ENCODE data around the gene PRKD2.

PRKD2 gene

DNA sequence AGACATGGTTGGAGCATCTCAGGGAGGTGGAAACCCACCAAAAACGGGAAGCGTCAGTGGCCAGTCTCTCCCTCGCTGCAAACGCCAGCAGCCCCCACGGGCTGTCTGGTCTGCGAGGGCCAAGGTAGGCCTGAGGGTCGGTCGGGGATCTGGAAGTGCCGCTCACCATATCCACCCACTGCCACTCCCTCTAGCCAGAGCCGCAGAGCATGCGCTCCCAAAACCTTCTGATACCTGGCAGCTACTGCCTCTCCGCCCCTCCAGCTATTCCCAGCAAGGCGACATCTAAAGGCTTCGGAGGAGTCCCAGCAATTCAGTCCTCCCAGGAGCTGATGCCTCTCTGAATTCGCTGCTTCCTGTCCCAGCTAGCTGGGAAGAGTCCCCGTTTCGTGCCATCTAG is 24.5 kb upstream of the PRKD2 start:
- no peak for DNase-seq (ENCODE audit: low spot score)

DNA sequence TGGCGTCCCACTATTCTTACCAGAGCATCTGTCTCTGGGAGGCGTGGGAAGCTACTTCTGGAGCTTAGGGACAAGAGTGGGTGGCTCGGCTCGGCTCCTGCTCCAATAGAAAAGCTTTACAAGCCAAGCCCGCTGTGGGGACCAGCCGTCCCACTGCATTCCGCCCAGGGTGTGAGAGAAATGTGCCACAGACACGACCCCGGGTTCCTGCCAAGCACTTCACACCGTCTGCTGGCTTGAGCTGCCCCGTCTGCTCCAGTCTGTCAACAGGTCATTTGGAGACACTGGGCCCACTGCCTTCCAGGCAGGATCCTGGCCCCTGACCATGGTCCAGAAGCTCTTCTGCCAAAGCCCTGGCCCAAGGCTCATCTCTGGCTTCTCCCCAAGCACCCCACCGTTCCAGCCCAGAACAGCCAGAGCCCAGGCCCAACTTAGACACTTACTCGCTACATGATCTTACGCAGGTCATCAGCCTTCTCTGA is 22.4 kb upstream of the PRKD2 start:
- peak; percentile 96 for DNase-seq (ENCODE audit: low spot score)

DNA sequence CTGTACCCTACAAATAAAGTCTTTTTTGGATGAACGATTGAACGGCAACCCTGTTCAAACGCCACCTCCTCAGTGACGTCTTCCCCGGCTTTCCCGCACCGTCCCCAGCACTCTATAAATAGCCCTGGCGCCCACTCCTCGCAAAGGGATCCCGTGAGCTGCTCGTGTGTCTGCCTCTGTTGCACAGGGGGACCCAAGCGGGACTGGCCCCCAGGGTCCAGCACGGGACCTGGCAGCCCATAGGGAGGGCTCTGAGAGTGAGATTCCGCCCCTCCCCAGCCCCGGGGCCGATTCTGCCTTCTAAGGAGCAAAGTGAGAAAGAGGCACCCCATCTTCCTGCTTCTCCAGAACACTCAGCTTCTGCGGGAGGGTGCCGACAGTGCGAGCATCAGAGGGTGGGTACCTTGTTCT is 20.9 kb upstream of the PRKD2 start:
- no peak for DNase-seq (ENCODE audit: low spot score)

GRCh38 chr19:46737298-46737654 is 20.4 kb upstream of the PRKD2 start:
- no peak for DNase-seq (ENCODE audit: low spot score)

- no peak for DNase-seq (ENCODE audit: low spot score)
These were observed 19.8 kb upstream of the PRKD2 start for GRCh38 chr19:46736531-46737297.

- no peak for DNase-seq (ENCODE audit: low spot score)
These were observed 16.9 kb upstream of the PRKD2 start for GRCh38 chr19:46733690-46734292.

GRCh38 chr19:46732966-46733689 is 16.2 kb upstream of the PRKD2 start:
- DNase-seq (ENCODE audit: low spot score) = no peak

GRCh38 chr19:46732172-46732938 is 15.4 kb upstream of the PRKD2 start:
- DNase-seq (ENCODE audit: low spot score) = no peak

DNA sequence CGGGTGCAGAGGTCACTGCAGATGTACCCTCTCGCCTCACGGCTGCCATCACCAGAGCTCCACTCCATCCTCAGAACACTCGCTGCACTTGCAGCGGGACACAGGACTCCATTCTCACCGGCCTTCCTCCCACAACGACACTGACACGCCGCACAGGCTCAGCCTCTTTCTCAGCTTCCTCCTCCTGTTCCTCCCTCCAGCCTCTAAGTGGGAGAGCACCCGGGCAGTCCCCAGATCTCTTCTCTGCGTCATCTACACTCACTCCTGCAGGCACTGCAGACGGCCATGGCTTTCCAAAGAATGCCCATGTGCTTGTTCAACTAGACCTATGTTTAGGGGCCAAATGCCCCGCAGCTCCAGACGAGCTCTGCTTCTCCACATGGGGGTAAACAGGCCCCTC is 14.7 kb upstream of the PRKD2 start:
- no peak for DNase-seq (ENCODE audit: low spot score)

GRCh38 chr19:46731007-46731501 is 14.1 kb upstream of the PRKD2 start:
- no peak for DNase-seq (ENCODE audit: low spot score)

DNA sequence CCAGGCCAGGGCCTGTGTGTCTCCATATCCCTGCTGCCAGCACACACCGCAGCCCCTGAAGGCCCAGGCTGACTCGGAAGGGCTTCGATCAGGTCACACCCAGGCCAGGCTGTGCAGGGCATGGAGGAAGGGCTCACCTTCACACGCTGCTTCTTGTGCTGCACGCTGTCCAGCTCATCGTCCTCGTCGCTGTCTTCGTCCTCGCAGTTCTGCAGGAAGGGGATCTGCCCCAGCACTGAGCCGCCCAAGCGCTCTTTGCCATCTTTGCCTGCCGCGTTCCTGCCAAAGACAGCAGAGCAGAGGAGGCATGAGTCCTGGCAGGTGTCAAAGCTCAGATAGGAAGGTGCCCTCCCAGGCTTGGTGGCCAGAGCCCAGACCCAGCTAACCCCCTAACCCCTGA is 13.7 kb upstream of the PRKD2 start:
- DNase-seq (ENCODE audit: low spot score) = no peak

GRCh38 chr19:46730187-46730586 is 13.3 kb upstream of the PRKD2 start:
- DNase-seq (ENCODE audit: low spot score) = no peak

DNA sequence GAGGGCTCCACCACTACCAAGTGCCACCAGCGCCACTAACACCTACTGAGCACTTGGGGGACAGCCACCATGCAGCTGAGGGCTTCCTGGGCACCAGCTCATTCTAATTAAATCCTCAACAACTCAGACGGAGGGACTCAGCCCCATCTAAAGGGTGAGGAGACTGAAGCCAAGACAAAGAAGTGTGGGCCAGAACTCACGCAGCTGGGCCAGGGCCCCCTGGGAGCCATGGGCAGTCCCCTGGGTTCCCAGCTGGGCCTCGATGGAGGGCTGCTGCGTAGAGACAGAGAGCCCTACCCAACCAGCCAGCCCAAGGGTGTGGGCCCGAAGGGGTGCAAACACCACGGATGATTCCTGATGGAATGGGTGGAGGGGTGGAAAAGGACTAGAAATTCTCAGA is 12.8 kb upstream of the PRKD2 start:
- no peak for DNase-seq (ENCODE audit: low spot score)

- DNase-seq (ENCODE audit: low spot score) = peak; percentile 41
These were observed 11.9 kb upstream of the PRKD2 start for GRCh38 chr19:46728693-46729339.

DNA sequence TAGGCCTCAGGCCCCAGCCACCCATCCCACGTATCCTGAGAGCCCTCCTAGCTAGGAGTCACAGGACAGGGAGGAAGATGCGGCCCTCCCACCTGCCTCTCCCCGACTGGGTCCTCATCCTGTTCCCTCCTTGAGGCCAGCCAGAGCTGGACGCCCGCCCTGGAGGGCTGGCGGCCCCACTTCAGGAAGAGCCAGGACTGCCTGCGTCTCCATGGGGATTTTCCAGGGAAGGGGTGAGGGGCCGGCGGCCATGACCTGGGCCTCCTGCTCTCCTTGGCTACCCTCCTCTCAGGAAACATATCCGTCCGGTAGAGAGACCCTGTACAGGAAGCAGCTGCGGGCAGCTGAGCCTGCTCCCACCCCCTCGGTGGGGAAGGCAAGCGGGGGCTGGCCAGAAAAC is 11.3 kb upstream of the PRKD2 start:
- DNase-seq (ENCODE audit: low spot score) = no peak

GRCh38 chr19:46727757-46728156 is 10.8 kb upstream of the PRKD2 start:
- no peak for DNase-seq (ENCODE audit: low spot score)

DNA sequence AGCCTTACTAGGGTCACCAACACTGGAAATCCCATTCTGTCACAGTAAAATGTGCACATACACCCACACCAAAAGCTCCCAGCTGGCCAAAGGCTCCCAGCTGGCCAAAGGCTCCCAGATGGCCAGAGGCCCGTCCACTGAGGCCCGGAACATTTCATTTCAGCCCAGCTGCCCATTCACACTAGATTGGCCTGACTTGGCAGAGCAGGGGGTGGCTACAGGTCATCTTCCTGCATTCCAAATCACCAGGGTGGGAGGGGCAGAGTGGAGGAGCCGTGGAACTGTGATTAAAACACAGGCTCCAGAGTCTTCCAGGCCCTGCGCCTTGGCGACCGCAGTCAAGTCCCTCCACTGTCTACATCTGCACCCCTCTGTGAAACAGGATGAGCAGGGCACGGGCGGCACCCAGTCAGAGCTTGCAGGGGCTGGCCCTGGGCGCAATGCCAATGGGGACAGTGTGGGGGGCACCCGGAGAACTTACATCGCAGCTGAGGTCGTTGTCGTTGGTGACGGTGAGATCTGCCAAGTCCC is 10.1 kb upstream of the PRKD2 start:
- DNase-seq (ENCODE audit: low spot score) = no peak

DNA sequence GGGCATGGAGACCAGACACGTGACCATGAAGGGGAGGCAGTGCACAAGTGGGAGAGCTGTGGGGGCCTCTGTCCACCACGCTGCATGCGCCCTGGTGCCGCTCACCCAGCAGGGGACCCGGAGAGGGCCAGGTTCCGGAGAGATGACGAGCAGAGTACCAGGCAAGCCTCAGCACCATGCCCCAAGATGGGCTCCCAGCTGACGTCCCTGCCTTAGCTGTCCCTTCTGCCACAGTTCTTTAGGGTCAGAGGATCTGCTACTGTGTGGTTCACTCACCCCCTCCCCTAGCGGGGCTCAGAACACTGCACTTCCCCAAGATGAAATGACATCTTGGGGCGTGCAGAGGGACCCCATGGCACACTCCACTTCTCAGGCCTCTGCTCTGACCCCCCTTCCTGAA is 9.6 kb upstream of the PRKD2 start:
- no peak for DNase-seq (ENCODE audit: low spot score)

DNA sequence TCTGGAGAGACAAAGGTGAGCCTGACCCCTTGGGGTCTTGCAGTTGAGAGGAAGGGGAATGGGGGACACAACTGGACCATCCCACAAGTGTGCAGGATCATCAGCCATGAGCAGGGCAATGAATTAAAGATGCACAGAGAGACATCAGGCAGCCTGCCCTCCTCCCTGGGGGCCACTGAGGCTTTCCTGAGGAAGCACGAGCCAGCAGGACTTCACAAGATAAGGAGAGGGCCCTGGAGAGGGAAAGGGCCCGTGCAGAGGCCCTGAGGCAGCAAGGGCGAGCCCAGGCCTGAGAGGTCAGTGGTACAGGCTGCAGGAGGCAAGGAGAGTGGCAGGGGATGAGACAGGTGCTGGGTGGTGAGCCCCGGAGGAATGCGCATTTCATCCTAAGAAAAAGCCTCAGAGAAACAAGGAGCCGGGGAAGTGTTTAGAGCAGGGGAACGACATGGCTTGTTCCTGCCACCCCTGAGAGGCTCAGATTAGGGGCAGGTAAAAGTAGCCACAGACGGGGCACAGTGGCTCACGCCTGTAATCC is 9.0 kb upstream of the PRKD2 start:
- no peak for DNase-seq (ENCODE audit: low spot score)

- no peak for DNase-seq (ENCODE audit: low spot score)
These were observed 8.3 kb upstream of the PRKD2 start for GRCh38 chr19:46725036-46725820.
